WTC11 (cell line): ENCODE measurements around the gene SSH3. TPM values are rescaled to one million over a fixed set of nuclear protein-coding genes. Genes with fewer than 3 reads are reported as not detected.

Experiments
- ATAC-seq: fragments of 200-7000 bp; cut with Tn5 transposase; 2 replicates; pipeline ENCODE4 v1.10.0; 2021; ENCODE audit warnings: mild to moderate bottlenecking, moderate library complexity
- CTCF ChIA-PET: fragments of 300-600 bp; sonication (Branson Sonifier 250); formaldehyde crosslinking; loops from one replicate; lab custom pipeline; 2021; ENCODE audit warnings: antibody characterized with exemption; lab: Charles Lee
- POLR2A ChIA-PET: fragments of 350-600 bp; sonication (Branson Sonifier 250); formaldehyde crosslinking; loops from one replicate; lab custom pipeline; 2021; ENCODE audit warnings: antibody characterized with exemption; lab: Charles Lee
- DNase-seq: peaks from one replicate; pipeline ENCODE4 v3.0.0; 2021; ENCODE audit warnings: low spot score
- H3K27ac Mint-ChIP-seq: 2 replicates; pipeline ENCODE4 v1.8.0; 2021; ENCODE audit warnings: mixed read lengths
- H3K27me3 Mint-ChIP-seq: 2 replicates; pipeline ENCODE4 v1.8.0; 2021; ENCODE audit warnings: low read depth, mild to moderate bottlenecking, moderate library complexity, mixed read lengths
- H3K36me3 Mint-ChIP-seq: 2 replicates; pipeline ENCODE4 v1.8.0; 2021; ENCODE audit warnings: mixed read lengths
- H3K4me1 Mint-ChIP-seq: 2 replicates; pipeline ENCODE4 v1.8.0; 2022; ENCODE audit warnings: mixed read lengths
- H3K4me3 Mint-ChIP-seq: 2 replicates; pipeline ENCODE4 v1.8.0; 2021; ENCODE audit warnings: mild to moderate bottlenecking, moderate library complexity, mixed read lengths
- H3K9me3 Mint-ChIP-seq: 2 replicates; pipeline ENCODE4 v1.8.0; 2021; ENCODE audit warnings: mixed read lengths
- ATF1 ChIP-seq: sonication (generic); formaldehyde crosslinking; IDR thresholded peaks from 2 replicates; pipeline ENCODE4 v1.8.1; 2023; ENCODE audit warnings: mild to moderate bottlenecking, moderate library complexity, missing genetic modification reagents
- FOXP1 ChIP-seq: sonication (generic); formaldehyde crosslinking; IDR thresholded peaks from 2 replicates; pipeline ENCODE4 v1.8.0; 2022; ENCODE audit warnings: missing genetic modification reagents, mild to moderate bottlenecking, moderate library complexity, borderline replicate concordance
- NR3C1 ChIP-seq: sonication (generic); formaldehyde crosslinking; conservative IDR thresholded peaks from 2 replicates; pipeline ENCODE4 v1.8.1; 2023; ENCODE audit warnings: low read depth, mild to moderate bottlenecking, missing genetic modification reagents
- RELA ChIP-seq: sonication (generic); formaldehyde crosslinking; IDR thresholded peaks from 2 replicates; pipeline ENCODE4 v1.8.1; 2022; ENCODE audit warnings: missing genetic modification reagents, mild to moderate bottlenecking, borderline replicate concordance
- TEAD1 ChIP-seq: sonication (generic); formaldehyde crosslinking; IDR thresholded peaks from 2 replicates; pipeline ENCODE4 v1.8.0; 2022; ENCODE audit warnings: mild to moderate bottlenecking, missing genetic modification reagents
- ZNF219 ChIP-seq: sonication (generic); formaldehyde crosslinking; IDR thresholded peaks from 2 replicates; pipeline ENCODE4 v1.8.0; 2023; ENCODE audit warnings: missing genetic modification reagents, mild to moderate bottlenecking, borderline replicate concordance
- ZNF232 ChIP-seq: sonication (generic); formaldehyde crosslinking; IDR thresholded peaks from 2 replicates; pipeline ENCODE4 v1.8.0; 2022; ENCODE audit warnings: mild to moderate bottlenecking, missing genetic modification reagents
- ZNF263 ChIP-seq: sonication (generic); formaldehyde crosslinking; IDR thresholded peaks from 2 replicates; pipeline ENCODE4 v1.8.1; 2022; ENCODE audit warnings: low read depth, mild to moderate bottlenecking, moderate library complexity, missing genetic modification reagents
- ZNF317 ChIP-seq: sonication (generic); formaldehyde crosslinking; IDR thresholded peaks from 2 replicates; pipeline ENCODE4 v1.8.1; 2023; ENCODE audit warnings: low read depth, mild to moderate bottlenecking, moderate library complexity, missing genetic modification reagents, borderline replicate concordance
- ZNF416 ChIP-seq: fragments of 250-450 bp; sonication (Bioruptor Pico); IDR thresholded peaks from 2 replicates; pipeline ENCODE4 v1.9.0; 2021; ENCODE audit warnings: mild to moderate bottlenecking, inconsistent platforms
- ZNF425 ChIP-seq: fragments of 250-450 bp; sonication (Bioruptor Pico); conservative IDR thresholded peaks from 2 replicates; pipeline ENCODE4 v1.9.0; 2021; ENCODE audit warnings: mild to moderate bottlenecking
- total RNA-seq: library from RNA; stranded (reverse); gene quantifications from 3 replicates; pipeline ENCODE4 v1.2.3, GENCODE V29; 2021
- TF ChIP-seq, protein P1 (sequence below): sonication (generic); formaldehyde crosslinking; IDR thresholded peaks from 2 replicates; pipeline ENCODE4 v1.8.0; 2023; ENCODE audit warnings: mild to moderate bottlenecking, missing genetic modification reagents
- TF ChIP-seq, protein P2 (sequence below): sonication (generic); formaldehyde crosslinking; IDR thresholded peaks from 2 replicates; pipeline ENCODE4 v1.8.1; 2023; ENCODE audit warnings: mild to moderate bottlenecking, moderate library complexity, missing genetic modification reagents

SSH3 gene
- total RNA-seq, 1 experiment from 2014 or later = 42.3 TPM

- TF ChIP-seq RELA = no peak
- TF ChIP-seq ZNF425 = no peak
Measured at GRCh38 chr11:67302571-67303131, 679 bp upstream of the SSH3 start (continued).

DNA sequence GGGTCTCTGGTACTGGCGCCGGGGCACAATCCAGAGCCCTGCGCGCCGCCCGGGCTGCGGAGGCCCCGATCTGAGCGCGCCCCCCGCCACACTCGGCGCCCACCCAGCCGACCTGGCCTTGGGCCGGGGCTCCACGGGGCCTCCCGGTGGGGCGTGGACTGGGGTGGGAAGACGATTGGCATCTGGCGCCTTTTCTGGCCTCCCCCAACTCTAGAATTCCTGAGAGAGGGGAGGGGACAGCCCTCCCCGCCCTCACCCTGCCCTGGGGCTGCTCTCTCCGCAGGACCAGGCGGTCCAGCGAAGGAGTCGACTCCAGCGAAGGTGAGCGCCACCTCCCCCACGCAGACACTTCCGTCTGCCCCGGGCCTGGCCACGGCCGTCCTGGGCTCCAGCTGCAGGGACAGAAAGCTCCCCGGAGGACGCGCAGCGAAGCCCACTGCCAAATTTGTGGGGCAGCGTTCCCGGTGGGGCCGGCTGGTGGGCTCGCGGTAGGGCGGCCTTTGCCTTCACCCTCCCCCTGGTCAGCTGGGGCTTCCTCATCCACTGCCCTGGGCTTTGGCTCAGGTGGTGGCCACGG, 593 bp downstream of the SSH3 start:
- DNase-seq (peak; percentile 38), ATAC-seq (peak; percentile 23)
- ChIA-PET CTCF (interaction anchor here (0.6 to 5.3 kb wide), 19 partner anchors 12 to 325 kb away, joined by 3 to 103 read pairs (median 7); partner anchors contain the start of genes ANKRD13D, GRK2, KDM2A and NUDT8), POLR2A (interaction anchor here (0.5 to 1.6 kb wide), 7 partner anchors 10 to 758 kb away, joined by 3 to 24 read pairs (median 3); partner anchors contain the start of genes ANKRD13D and ZDHHC24)
- Mint-ChIP-seq H3K27me3 (peaks cover 4% of the 10 kb centered on the region; the same call in 1 of the 2 replicates), H3K9me3 (no peaks in the 10 kb centered on the region), H3K4me3 (peak overlapping the region; percentile 58), H3K27ac (no peak overlapping the region), H3K36me3 (peaks cover 2% of the 10 kb centered on the region; the same call in 1 of the 2 replicates), H3K4me1 (peaks cover 11% of the 10 kb centered on the region)
- TF ChIP-seq ZNF263 (0 out of 2 replicates have a peak, but pooled peaks have one; percentile 17), ATF1 (CRISPR knock-in tag) (0 out of 2 replicates have a peak, but pooled peaks have one; percentile 35), ZNF416 (CRISPR knock-in tag) (no peak), ZNF219 (0 out of 2 replicates have a peak, but pooled peaks have one; percentile 32), TEAD1 (CRISPR knock-in tag) (0 out of 2 replicates have a peak, but pooled peaks have one; percentile 17), ZNF232 (no peak), NR3C1 (CRISPR knock-in tag) (0 out of 2 replicates have a peak, but pooled peaks have one; percentile 23)
- TF ChIP-seq, protein P1, sequence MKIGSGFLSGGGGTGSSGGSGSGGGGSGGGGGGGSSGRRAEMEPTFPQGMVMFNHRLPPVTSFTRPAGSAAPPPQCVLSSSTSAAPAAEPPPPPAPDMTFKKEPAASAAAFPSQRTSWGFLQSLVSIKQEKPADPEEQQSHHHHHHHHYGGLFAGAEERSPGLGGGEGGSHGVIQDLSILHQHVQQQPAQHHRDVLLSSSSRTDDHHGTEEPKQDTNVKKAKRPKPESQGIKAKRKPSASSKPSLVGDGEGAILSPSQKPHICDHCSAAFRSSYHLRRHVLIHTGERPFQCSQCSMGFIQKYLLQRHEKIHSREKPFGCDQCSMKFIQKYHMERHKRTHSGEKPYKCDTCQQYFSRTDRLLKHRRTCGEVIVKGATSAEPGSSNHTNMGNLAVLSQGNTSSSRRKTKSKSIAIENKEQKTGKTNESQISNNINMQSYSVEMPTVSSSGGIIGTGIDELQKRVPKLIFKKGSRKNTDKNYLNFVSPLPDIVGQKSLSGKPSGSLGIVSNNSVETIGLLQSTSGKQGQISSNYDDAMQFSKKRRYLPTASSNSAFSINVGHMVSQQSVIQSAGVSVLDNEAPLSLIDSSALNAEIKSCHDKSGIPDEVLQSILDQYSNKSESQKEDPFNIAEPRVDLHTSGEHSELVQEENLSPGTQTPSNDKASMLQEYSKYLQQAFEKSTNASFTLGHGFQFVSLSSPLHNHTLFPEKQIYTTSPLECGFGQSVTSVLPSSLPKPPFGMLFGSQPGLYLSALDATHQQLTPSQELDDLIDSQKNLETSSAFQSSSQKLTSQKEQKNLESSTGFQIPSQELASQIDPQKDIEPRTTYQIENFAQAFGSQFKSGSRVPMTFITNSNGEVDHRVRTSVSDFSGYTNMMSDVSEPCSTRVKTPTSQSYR (CRISPR knock-in tag) = 0 out of 2 replicates have a peak, but pooled peaks have one; percentile 29
- TF ChIP-seq, protein P2, sequence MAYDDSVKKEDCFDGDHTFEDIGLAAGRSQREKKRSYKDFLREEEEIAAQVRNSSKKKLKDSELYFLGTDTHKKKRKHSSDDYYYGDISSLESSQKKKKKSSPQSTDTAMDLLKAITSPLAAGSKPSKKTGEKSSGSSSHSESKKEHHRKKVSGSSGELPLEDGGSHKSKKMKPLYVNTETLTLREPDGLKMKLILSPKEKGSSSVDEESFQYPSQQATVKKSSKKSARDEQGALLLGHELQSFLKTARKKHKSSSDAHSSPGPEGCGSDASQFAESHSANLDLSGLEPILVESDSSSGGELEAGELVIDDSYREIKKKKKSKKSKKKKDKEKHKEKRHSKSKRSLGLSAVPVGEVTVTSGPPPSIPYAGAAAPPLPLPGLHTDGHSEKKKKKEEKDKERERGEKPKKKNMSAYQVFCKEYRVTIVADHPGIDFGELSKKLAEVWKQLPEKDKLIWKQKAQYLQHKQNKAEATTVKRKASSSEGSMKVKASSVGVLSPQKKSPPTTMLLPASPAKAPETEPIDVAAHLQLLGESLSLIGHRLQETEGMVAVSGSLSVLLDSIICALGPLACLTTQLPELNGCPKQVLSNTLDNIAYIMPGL (CRISPR knock-in tag) = peak; percentile 16

- DNase-seq (peak; percentile 10), ATAC-seq (no peak)
- no peaks in the 10 kb centered on the region for H3K9me3 Mint-ChIP-seq
- no peak overlapping the region for H3K27ac Mint-ChIP-seq
- H3K4me1 Mint-ChIP-seq = peaks cover 11% of the 10 kb centered on the region
- H3K36me3 Mint-ChIP-seq = peaks cover 1% of the 10 kb centered on the region; the same call in 1 of the 2 replicates
- CTCF ChIA-PET = interaction anchor here (0.6 to 5.3 kb wide), 9 partner anchors 11 to 689 kb away, joined by 3 to 103 read pairs (median 3); partner anchors contain the start of genes ANKRD13D and GRK2
- peak overlapping the region; percentile 58 for H3K4me3 Mint-ChIP-seq
- TF ChIP-seq ZNF317 (CRISPR knock-in tag) (no peak), FOXP1 (CRISPR knock-in tag) (peak; percentile 25; the same call in 1 of the 2 replicates), ATF1 (CRISPR knock-in tag) (no peak)
- POLR2A ChIA-PET = interaction anchor here (0.5 to 1.2 kb wide), 2 partner anchors 22 to 161 kb away, joined by 3 read pairs; no protein-coding TSS in a partner anchor
- H3K27me3 Mint-ChIP-seq = peaks cover 4% of the 10 kb centered on the region; the same call in 1 of the 2 replicates
Measured at GRCh38 chr11:67304511-67305113, 1.3 kb downstream of the SSH3 start.
